Measurements from ENCODE around the gene TICAM1. TPM values are rescaled to one million over a fixed set of nuclear protein-coding genes. Genes with fewer than 3 reads are reported as not detected.

Gene TICAM1
- total and polyA plus RNA-seq, 10 of the 15 experiments (the other 5 are each of a cell fraction or from before 2014, with no cell fraction given) = 0.31 to 31.1 (median 5.3) TPM

- TF ChIP-seq ZNF384 (IDR thresholded peaks at IDR 0.05; ENCODE audit: borderline replicate concordance, low read depth, low read length) (no peak), CREB1 (IDR thresholded peaks at IDR 0.05; ENCODE audit: low read depth) (peak; percentile 38; the same call in 1 of the 2 replicates), CEBPZ (IDR thresholded peaks at IDR 0.05; ENCODE audit: low read depth, low read length) (no peak), EGR1 (IDR thresholded peaks at IDR 0.05; ENCODE audit: borderline replicate concordance in 1 of 2, low read depth in 2 of 2, low read length in 2 of 2) (peak in 1 of 2 experiments; percentile 24; a peak in 1 of 3 replicates), ZNF687 (IDR thresholded peaks at IDR 0.05) (peak; percentile 46; the same call in 1 of the 2 replicates), YBX1 (IDR thresholded peaks at IDR 0.05) (no peak), KDM1A (IDR thresholded peaks at IDR 0.05; ENCODE audit: borderline replicate concordance) (no peak), BCL11A (IDR thresholded peaks at IDR 0.05; ENCODE audit: low read depth, low read length) (no peak), KLF5 (IDR thresholded peaks at IDR 0.05; ENCODE audit: partially characterized antibody) (peak; percentile 38), ZNF622 (IDR thresholded peaks at IDR 0.05) (no peak), BMI1 (IDR thresholded peaks at IDR 0.05; ENCODE audit: borderline replicate concordance) (no peak), SMAD5 (IDR thresholded peaks at IDR 0.05; ENCODE audit: low read depth) (0 out of 2 replicates have a peak, but pooled peaks have one; percentile 52), MXI1 (IDR thresholded peaks at IDR 0.05; ENCODE audit: low read depth, low read length) (0 out of 2 replicates have a peak, but pooled peaks have one; percentile 17), SREBF2 (IDR thresholded peaks at IDR 0.05; ENCODE audit: low read length) (no peak), BRCA1 (IDR thresholded peaks at IDR 0.05; ENCODE audit: low read depth, low read length) (no peak), RCOR1 (conservative IDR thresholded peaks at IDR 0.05; ENCODE audit: low read depth, low read length) (no peak), POLR2A (IDR thresholded peaks at IDR 0.05; ENCODE audit: low read depth, low read length) (peak; percentile 86), MYB (IDR thresholded peaks at IDR 0.05; ENCODE audit: borderline replicate concordance, low read depth, low read length) (no peak), SIN3A (IDR thresholded peaks at IDR 0.05; ENCODE audit: low read depth, low read length) (no peak), TCF12 (IDR thresholded peaks at IDR 0.05; ENCODE audit: low read depth, low read length) (0 out of 2 replicates have a peak, but pooled peaks have one; percentile 40)
- TF ChIP-seq, protein P1, sequence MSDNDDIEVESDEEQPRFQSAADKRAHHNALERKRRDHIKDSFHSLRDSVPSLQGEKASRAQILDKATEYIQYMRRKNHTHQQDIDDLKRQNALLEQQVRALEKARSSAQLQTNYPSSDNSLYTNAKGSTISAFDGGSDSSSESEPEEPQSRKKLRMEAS (IDR thresholded peaks at IDR 0.05; ENCODE audit: low read depth, low read length) = no peak
- TF ChIP-seq, protein P2, sequence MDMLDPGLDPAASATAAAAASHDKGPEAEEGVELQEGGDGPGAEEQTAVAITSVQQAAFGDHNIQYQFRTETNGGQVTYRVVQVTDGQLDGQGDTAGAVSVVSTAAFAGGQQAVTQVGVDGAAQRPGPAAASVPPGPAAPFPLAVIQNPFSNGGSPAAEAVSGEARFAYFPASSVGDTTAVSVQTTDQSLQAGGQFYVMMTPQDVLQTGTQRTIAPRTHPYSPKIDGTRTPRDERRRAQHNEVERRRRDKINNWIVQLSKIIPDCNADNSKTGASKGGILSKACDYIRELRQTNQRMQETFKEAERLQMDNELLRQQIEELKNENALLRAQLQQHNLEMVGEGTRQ (IDR thresholded peaks at IDR 0.05; ENCODE audit: borderline replicate concordance, low read depth, low read length) = no peak
Measured at GRCh38 chr19:4831304-4831978, at the start of gene TICAM1 (continued).
